CD14-positive monocyte (primary cell): ENCODE measurements around the gene TXNL1. TPM values are rescaled to one million over a fixed set of nuclear protein-coding genes. Genes with fewer than 3 reads are reported as not detected.
A peak's percentile ranks its signal among the peaks of the same experiment; 100 is the strongest.

Experiments used
- DNase-seq, 3 donors: peaks; one replicate each; pipeline ENCODE4 v3.0.0-alpha.2; 2011 to 2022
- H2AFZ ChIP-seq: 2 replicates; pipeline ENCODE4 v1.6.0; 2012; ENCODE audit warnings: mild to moderate bottlenecking, low read depth, low read length, inconsistent platforms; ENCODE audit not compliant: insufficient read depth, poor library complexity, severe bottlenecking
- H3K27ac ChIP-seq, 2 donors: 1 replicate in 1 of 2; 2 replicates in 1 of 2; pipeline ENCODE4 v1.5.1; 2012 to 2013; ENCODE audit warnings: low read length in 2 of 2, control low read depth in 1 of 2, inconsistent platforms in 1 of 2, low read depth in 1 of 2, mild to moderate bottlenecking in 1 of 2
- H3K27me3 ChIP-seq, 2 donors: one replicate each; pipeline versions ENCODE4 v1.6.0 to v1.6.1; 2011 to 2013; ENCODE audit warnings: low read length in 2 of 2; ENCODE audit not compliant: control insufficient read depth in 2 of 2, insufficient read depth in 2 of 2
- H3K36me3 ChIP-seq, 2 donors: replicated peaks in 1 of 2; 1 replicate in 1 of 2; 2 replicates in 1 of 2; pipeline versions ENCODE4 v1.5.1 to v1.6.1; 2012 to 2013; ENCODE audit warnings: low read length in 2 of 2, control low read depth in 1 of 2, inconsistent platforms in 1 of 2, mild to moderate bottlenecking in 1 of 2; ENCODE audit not compliant: insufficient read depth in 2 of 2, control insufficient read depth in 1 of 2
- H3K4me1 ChIP-seq, 2 donors: 1 replicate in 1 of 2; 2 replicates in 1 of 2; pipeline versions ENCODE4 v1.5.1 to v1.6.1; 2012 to 2013; ENCODE audit warnings: low read length in 2 of 2, control low read depth in 1 of 2, inconsistent platforms in 1 of 2, mild to moderate bottlenecking in 1 of 2, moderate library complexity in 1 of 2; ENCODE audit not compliant: insufficient read depth in 2 of 2, control insufficient read depth in 1 of 2
- H3K4me2 ChIP-seq: replicated peaks from 2 replicates; pipeline ENCODE3; 2012; ENCODE audit warnings: low read length, moderate library complexity, mild to moderate bottlenecking; ENCODE audit not compliant: poor library complexity, severe bottlenecking; ENCODE audit errors: extremely low read depth
- H3K4me3 ChIP-seq, 3 experiments: fragments of 200-600 bp in 1 of 3; sonication (generic) in 1 of 3; replicated peaks in 1 of 3; 1 replicate in 2 of 3; 2 replicates in 1 of 3; pipeline ENCODE4 v1.5.1; 2011 to 2013; ENCODE audit warnings: low read length in 3 of 3, mild to moderate bottlenecking in 3 of 3, control low read depth in 2 of 3, low read depth in 2 of 3, inconsistent platforms in 1 of 3, moderate library complexity in 1 of 3
- H3K79me2 ChIP-seq: 2 replicates; pipeline ENCODE4 v1.6.0; 2012; ENCODE audit warnings: mild to moderate bottlenecking, control low read depth, inconsistent platforms, low read length, moderate library complexity; ENCODE audit not compliant: insufficient read depth
- H3K9ac ChIP-seq: 2 replicates; pipeline ENCODE4 v1.6.0; 2017; ENCODE audit warnings: low read length, mild to moderate bottlenecking; ENCODE audit not compliant: insufficient read depth, poor library complexity, severe bottlenecking
- H3K9me3 ChIP-seq, 2 donors: replicated peaks in 1 of 2; 1 replicate in 1 of 2; 2 replicates in 1 of 2; pipeline versions ENCODE4 v1.5.1 to v1.6.1; 2012 to 2013; ENCODE audit warnings: low read length in 2 of 2, control low read depth in 1 of 2; ENCODE audit not compliant: control insufficient read depth in 1 of 2, insufficient read depth in 1 of 2
- H4K20me1 ChIP-seq: 2 replicates; pipeline ENCODE4 v1.6.0; 2012; ENCODE audit warnings: mild to moderate bottlenecking, low read length, control low read depth, moderate library complexity; ENCODE audit not compliant: insufficient read depth
- H3K27ac Mint-ChIP-seq, 7 donors: one replicate each; pipeline ENCODE4 v1.8.0; 2020; ENCODE audit warnings: mild to moderate bottlenecking in 7 of 7, mixed read lengths in 7 of 7, moderate library complexity in 6 of 7, inconsistent platforms in 2 of 7
- H3K27me3 Mint-ChIP-seq, 3 donors: one replicate each; pipeline ENCODE4 v1.8.0; 2021 to 2022; ENCODE audit warnings: low read depth in 3 of 3, mild to moderate bottlenecking in 3 of 3, mixed read lengths in 3 of 3, moderate library complexity in 3 of 3, inconsistent platforms in 1 of 3
- H3K36me3 Mint-ChIP-seq, 2 donors: one replicate each; pipeline ENCODE4 v1.8.0; 2020; ENCODE audit warnings: mixed read lengths in 2 of 2, inconsistent platforms in 1 of 2, mild to moderate bottlenecking in 1 of 2
- H3K4me1 Mint-ChIP-seq: one replicate; pipeline ENCODE4 v1.8.0; 2020; ENCODE audit warnings: mild to moderate bottlenecking, mixed read lengths
- H3K4me3 Mint-ChIP-seq, 2 donors: one replicate each; pipeline ENCODE4 v1.8.0; 2020; ENCODE audit warnings: mild to moderate bottlenecking in 2 of 2, mixed read lengths in 2 of 2, moderate library complexity in 1 of 2
- H3K9me3 Mint-ChIP-seq, 7 donors: one replicate each; pipeline ENCODE4 v1.8.0; 2020 to 2022; ENCODE audit warnings: mixed read lengths in 7 of 7, mild to moderate bottlenecking in 6 of 7, moderate library complexity in 6 of 7, inconsistent platforms in 2 of 7
- WGBS: methylation state at CpG from one replicate; pipeline ENCODE4 v1.1.5; 2013; ENCODE audit warnings: missing lambda C conversion rate; ENCODE audit not compliant: insufficient coverage; 5-methylcytosine and 5-hydroxymethylcytosine counted together
- intact Hi-C, 2 donors: fragments of 100-400 bp; cut with micrococcal nuclease; formaldehyde crosslinking; loops; one replicate each; pipeline versions ENCODE4 v1.15.0 to v1.15.1; 2023
- polyA plus RNA-seq, 3 donors: library from polyadenylated mRNA; depleted of rRNA in 1 of 3; unstranded in 2 of 3; stranded (reverse) in 1 of 3; fragments of 300-500 nt in 2 of 3; fragments of >200 nt in 1 of 3; fragmentation: Illumina TruSeq in 2 of 3; gene quantifications; 1 replicate in 2 of 3; 2 replicates in 1 of 3; pipeline ENCODE4 v1.2.3, GENCODE V29; 2012 to 2021
- TF ChIP-seq, protein P1 (sequence below): fragments of 200-600 bp; IDR thresholded peaks from one replicate; pipeline ENCODE4 v1.8.0; 2022; ENCODE audit warnings: antibody characterized with exemption, mild to moderate bottlenecking

Gene TXNL1
- polyA plus RNA-seq, 3 donors = 22.3 to 80.4 (median 77.8) TPM

DNA sequence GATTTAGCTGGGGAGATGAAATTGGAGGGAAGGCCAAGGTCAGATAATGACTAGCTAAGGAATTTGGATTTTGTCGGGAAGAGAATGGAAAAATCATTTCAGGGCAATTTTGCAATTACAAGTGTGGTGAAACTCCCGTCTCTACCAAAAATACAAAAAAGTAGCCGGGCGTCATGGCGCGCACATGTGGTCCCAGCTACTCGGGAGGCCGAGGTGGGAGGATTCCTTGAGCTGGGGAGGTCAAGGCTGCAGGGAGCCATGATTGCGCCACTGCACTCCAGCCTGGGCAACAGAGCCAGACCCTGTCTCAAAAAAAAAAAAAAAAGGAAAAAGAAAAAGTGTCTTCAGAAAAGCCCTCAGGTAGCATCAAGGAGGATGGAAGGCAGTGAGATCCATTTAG, 1.2 kb upstream of the TXNL1 start:
- DNase-seq = no peak
- Mint-ChIP-seq H3K9me3 (peaks cover 0 to 6% (median 5%) of the 10 kb centered on the region in 7 donors), H3K4me1 (peaks cover 36% of the 10 kb centered on the region), H3K27me3 (no peaks in the 10 kb centered on the region), H3K27ac (peak overlapping the region in 1 of 7 donors; percentile 21), H3K4me3 (peak overlapping the region in 1 of 2 donors; percentile 99), H3K36me3 (peaks cover 7 to 12% of the 10 kb centered on the region in 2 donors)
- Histone ChIP-seq H2AFZ (peak overlapping the region; percentile 91), H3K79me2 (peaks cover 43% of the 10 kb centered on the region), H3K9me3 (no peaks in the 10 kb centered on the region), H3K4me1 (peaks cover 17 to 30% of the 10 kb centered on the region in 2 donors), H3K9ac (no peak overlapping the region), H3K27ac (peak overlapping the region in 1 of 2 donors; percentile 93), H3K36me3 (peaks cover 0 to 6% of the 10 kb centered on the region in 2 donors), H3K4me2 (peak overlapping the region; percentile 92), H4K20me1 (peaks cover 22% of the 10 kb centered on the region), H3K4me3 (peak overlapping the region in 1 of 3 experiments; percentile 91), H3K27me3 (no peaks in the 10 kb centered on the region)
- TF ChIP-seq, protein P1, sequence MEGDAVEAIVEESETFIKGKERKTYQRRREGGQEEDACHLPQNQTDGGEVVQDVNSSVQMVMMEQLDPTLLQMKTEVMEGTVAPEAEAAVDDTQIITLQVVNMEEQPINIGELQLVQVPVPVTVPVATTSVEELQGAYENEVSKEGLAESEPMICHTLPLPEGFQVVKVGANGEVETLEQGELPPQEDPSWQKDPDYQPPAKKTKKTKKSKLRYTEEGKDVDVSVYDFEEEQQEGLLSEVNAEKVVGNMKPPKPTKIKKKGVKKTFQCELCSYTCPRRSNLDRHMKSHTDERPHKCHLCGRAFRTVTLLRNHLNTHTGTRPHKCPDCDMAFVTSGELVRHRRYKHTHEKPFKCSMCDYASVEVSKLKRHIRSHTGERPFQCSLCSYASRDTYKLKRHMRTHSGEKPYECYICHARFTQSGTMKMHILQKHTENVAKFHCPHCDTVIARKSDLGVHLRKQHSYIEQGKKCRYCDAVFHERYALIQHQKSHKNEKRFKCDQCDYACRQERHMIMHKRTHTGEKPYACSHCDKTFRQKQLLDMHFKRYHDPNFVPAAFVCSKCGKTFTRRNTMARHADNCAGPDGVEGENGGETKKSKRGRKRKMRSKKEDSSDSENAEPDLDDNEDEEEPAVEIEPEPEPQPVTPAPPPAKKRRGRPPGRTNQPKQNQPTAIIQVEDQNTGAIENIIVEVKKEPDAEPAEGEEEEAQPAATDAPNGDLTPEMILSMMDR = no peak
- 100% methylated on average over 3 of the region's 9 CpGs for WGBS
- intact Hi-C loops = loop anchor here in 1 of 2 donors (10.0 kb wide), 2 partner anchors 385 to 985 kb away; partner anchors contain the start of gene NARS1

DNA sequence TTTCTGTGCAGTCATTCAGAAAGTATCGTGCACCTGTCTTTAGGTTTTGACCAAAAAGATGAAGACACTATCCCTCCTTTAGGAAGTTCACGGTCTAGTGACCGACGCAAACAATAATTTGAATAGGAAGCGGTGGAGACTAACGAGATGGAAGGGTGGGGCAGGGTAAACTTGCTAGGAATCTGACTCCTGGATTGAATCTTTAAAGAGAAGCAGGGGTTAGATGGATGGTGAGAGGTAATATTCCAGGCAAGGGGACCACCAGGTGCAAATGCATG, 651 bp upstream of the TXNL1 start:
- no peaks in the 10 kb centered on the region for H3K27me3 ChIP-seq
- Mint-ChIP-seq H3K9me3 (peaks cover 0 to 6% (median 5%) of the 10 kb centered on the region in 7 donors), H3K4me3 (peak overlapping the region; percentile 99), H3K27ac (peak overlapping the region; percentile 97 to 100 (median 100)), H3K4me1 (peaks cover 38% of the 10 kb centered on the region), H3K36me3 (peaks cover 12 to 14% of the 10 kb centered on the region in 2 donors), H3K27me3 (no peaks in the 10 kb centered on the region)
- H3K4me2 ChIP-seq = peak overlapping the region; percentile 92
- H3K79me2 ChIP-seq = peaks cover 48% of the 10 kb centered on the region
- DNase-seq = no peak
- H3K4me1 ChIP-seq = peaks cover 17 to 30% of the 10 kb centered on the region in 2 donors
- 28% methylated on average over 4 of the region's 6 CpGs for WGBS
- peak overlapping the region; percentile 92 for H3K9ac ChIP-seq
- TF ChIP-seq, protein P1 = no peak
- H2AFZ ChIP-seq = peak overlapping the region; percentile 91
- intact Hi-C loops = loop anchor here in 1 of 2 donors (10.0 kb wide), 2 partner anchors 384 to 986 kb away; partner anchors contain the start of gene NARS1
- peaks cover 3 to 11% of the 10 kb centered on the region in 2 donors for H3K36me3 ChIP-seq
- no peaks in the 10 kb centered on the region for H3K9me3 ChIP-seq
- H3K4me3 ChIP-seq = peak overlapping the region; percentile 47 to 91 (median 77)
- peak overlapping the region; percentile 93 to 95 for H3K27ac ChIP-seq
- peaks cover 27% of the 10 kb centered on the region for H4K20me1 ChIP-seq
